K562 (cell line): ENCODE data around the gene PHF10. TPM values are rescaled to one million over a fixed set of nuclear protein-coding genes. Genes with fewer than 3 reads are reported as not detected.

Experiments used
- ATAC-seq: fragments of 200-7000 bp; cut with Tn5 transposase; 3 replicates; pipeline ENCODE4 v1.9.1; 2020; ENCODE audit warnings: moderate library complexity
- BruUV-seq: library from RNA; stranded (reverse); fragments of 400-500 nt; replicated peaks from 2 replicates; lab custom pipeline; 2021; lab: Mats Ljungman, UMichigan
- CTCF ChIA-PET: fragments of 300-600 bp; formaldehyde crosslinking; extraction: SDS; loops from one replicate; lab custom pipeline; 2021; ENCODE audit warnings: low intra/inter-chr PET ratio; lab: Yijun Ruan, JAX
- POLR2A ChIA-PET: fragments of 300-600, 350-650 bp; sonication (Branson Sonifier 250); formaldehyde crosslinking; extraction: SDS; loops from one replicate; lab custom pipeline; 2021; ENCODE audit warnings: antibody characterized with exemption, inconsistent platforms; lab: Yijun Ruan, JAX
- DNase-seq, 4 experiments: peaks; one replicate each; pipeline versions ENCODE4 v3.0.0 to v3.0.0-alpha.2; 2011 to 2018; ENCODE audit warnings: low spot score in 3 of 4, mixed read lengths in 3 of 4; ENCODE audit errors: extremely low read depth in 1 of 4
- FAIRE-seq: peaks from 2 replicates; lab custom pipeline; 2011; peaks lifted over from hg19 to GRCh38; lab: Jason Lieb, UNC
- H2AFZ ChIP-seq: 2 replicates; pipeline ENCODE4 v1.6.0; 2011; ENCODE audit warnings: low read depth, low read length, control low read depth, inconsistent platforms
- H3K27ac ChIP-seq: fragments of 200-600 bp; 3 replicates; pipeline ENCODE4 v1.8.0; 2011; ENCODE audit warnings: low read depth, mild to moderate bottlenecking, control low read depth, inconsistent platforms, low read length, moderate library complexity, mixed read lengths; ENCODE audit errors: extremely low read depth
- H3K27me3 ChIP-seq, 2 experiments: fragments of 300-600 bp in 1 of 2; 2 replicates in 1 of 2; 3 replicates in 1 of 2; pipeline versions ENCODE4 v1.6.0 to v1.8.0; 2011; ENCODE audit warnings: inconsistent platforms in 2 of 2, low read length in 2 of 2, mild to moderate bottlenecking in 1 of 2, mixed read lengths in 1 of 2, moderate library complexity in 1 of 2; ENCODE audit not compliant: control insufficient read depth in 2 of 2, insufficient read depth in 2 of 2
- H3K36me3 ChIP-seq: fragments of 300-600 bp; 3 replicates; pipeline ENCODE4 v1.8.0; 2011; ENCODE audit warnings: mild to moderate bottlenecking, low read length, inconsistent platforms; ENCODE audit not compliant: control insufficient read depth, insufficient read depth
- H3K4me1 ChIP-seq, 2 experiments: fragments of 200-600 bp in 1 of 2; replicated peaks in 1 of 2; 2 replicates in 1 of 2; 3 replicates in 1 of 2; pipeline versions ENCODE4 v1.5.1 to v1.8.0; 2011; ENCODE audit warnings: inconsistent platforms in 2 of 2, low read length in 2 of 2, mild to moderate bottlenecking in 1 of 2, mixed read lengths in 1 of 2, moderate library complexity in 1 of 2; ENCODE audit not compliant: control insufficient read depth in 2 of 2, insufficient read depth in 2 of 2
- H3K4me2 ChIP-seq: 2 replicates; pipeline ENCODE4 v1.6.1; 2011; ENCODE audit warnings: low read length, control low read depth, inconsistent platforms, mixed read lengths; ENCODE audit not compliant: insufficient read depth
- H3K4me3 ChIP-seq: fragments of 200-600 bp; sonication (generic), shearing (Covaris generic); 2 replicates; pipeline ENCODE4 v1.5.1; 2016; ENCODE audit warnings: control low read depth, inconsistent platforms
- H3K79me2 ChIP-seq: fragments of 200-600 bp; 3 replicates; pipeline ENCODE4 v1.8.0; 2011; ENCODE audit warnings: low read length, inconsistent platforms; ENCODE audit not compliant: control insufficient read depth, insufficient read depth
- H3K9ac ChIP-seq, 2 experiments: 2 replicates each; pipeline versions ENCODE4 v1.6.0 to v1.6.1; 2011; ENCODE audit warnings: low read depth in 2 of 2, low read length in 2 of 2, control low read depth in 1 of 2, inconsistent platforms in 1 of 2, mild to moderate bottlenecking in 1 of 2, mixed read lengths in 1 of 2; ENCODE audit not compliant: insufficient read depth in 1 of 2
- H3K9me1 ChIP-seq: one replicate; pipeline ENCODE4 v1.6.0; 2011; ENCODE audit warnings: inconsistent platforms, mild to moderate bottlenecking, low read length, moderate library complexity; ENCODE audit not compliant: control insufficient read depth, insufficient read depth
- H3K9me3 ChIP-seq: replicated peaks from 2 replicates; pipeline ENCODE4 v1.5.1; 2011; ENCODE audit warnings: low read depth, low read length, inconsistent platforms; ENCODE audit not compliant: control insufficient read depth, insufficient read depth
- H4K20me1 ChIP-seq: replicated peaks from 2 replicates; pipeline ENCODE4 v1.6.1; 2011; ENCODE audit warnings: low read length, inconsistent platforms, mixed read lengths; ENCODE audit not compliant: control insufficient read depth, insufficient read depth
- CBX3 ChIP-seq, 2 experiments: IDR thresholded peaks; 1 replicate in 1 of 2; 2 replicates in 1 of 2; pipeline ENCODE4 v1.6.1; 2012; ENCODE audit warnings: inconsistent platforms in 2 of 2, low read length in 2 of 2, borderline replicate concordance in 1 of 2, control low read depth in 1 of 2
- ESRRA ChIP-seq: fragments of 450-650 bp; IDR thresholded peaks from 2 replicates; pipeline ENCODE4 v1.6.1; 2014; ENCODE audit warnings: low read depth, mild to moderate bottlenecking, moderate library complexity, borderline replicate concordance
- FOXP1 ChIP-seq: sonication (generic); formaldehyde crosslinking; IDR thresholded peaks from 2 replicates; pipeline ENCODE4 v1.8.0; 2022; ENCODE audit warnings: mild to moderate bottlenecking, missing genetic modification reagents
- MYNN ChIP-seq, 2 experiments: sonication (generic); formaldehyde crosslinking in 1 of 2; IDR thresholded peaks; 2 replicates each; pipeline versions ENCODE4 v1.5.0 to v1.6.1; 2016 to 2020; ENCODE audit warnings: antibody characterized with exemption in 1 of 2, missing genetic modification reagents in 1 of 2
- POLR2G ChIP-seq: fragments of 200-400 bp; formaldehyde crosslinking; IDR thresholded peaks from 2 replicates; pipeline ENCODE4 v1.6.1; 2017; ENCODE audit warnings: low read depth, mild to moderate bottlenecking, antibody characterized with exemption, low read length, moderate library complexity
- SMC3 ChIP-seq: conservative IDR thresholded peaks from 2 replicates; pipeline ENCODE4 v1.6.1; 2011; ENCODE audit warnings: low read depth, low read length, improper control_type of control experiment; ENCODE audit not compliant: insufficient read depth
- THAP7 ChIP-seq: fragments of 250-450 bp; sonication (Bioruptor Pico); IDR thresholded peaks from 2 replicates; pipeline ENCODE4 v1.5.0; 2021
- ZBTB33 ChIP-seq: sonication (generic); formaldehyde crosslinking; IDR thresholded peaks from 2 replicates; pipeline ENCODE4 v1.8.1; 2023; ENCODE audit warnings: mild to moderate bottlenecking, missing genetic modification reagents
- ZFP36 ChIP-seq: fragments of 150-350 bp; IDR thresholded peaks from 2 replicates; pipeline ENCODE4 v1.6.1; 2018; ENCODE audit warnings: low read length, low read depth; ENCODE audit not compliant: partially characterized antibody
- WGBS: fragments of 100-300 bp; shearing (Covaris generic); methylation state at CpG from one replicate; pipeline ENCODE4 v1.1.6; 2016; ENCODE audit warnings: low coverage, mixed read lengths; ENCODE audit not compliant: insufficient coverage; ENCODE audit errors: missing lambda C conversion rate; 5-methylcytosine and 5-hydroxymethylcytosine counted together
- in situ Hi-C: fragments of 300-500 bp; cut with MboI; formaldehyde crosslinking; loops from 4 replicates; pipeline ENCODE4 v1.15.0; 2018; ENCODE audit warnings: inconsistent platforms, mixed read lengths
- intact Hi-C: fragments of 100-400 bp; cut with micrococcal nuclease; formaldehyde crosslinking; loops from 2 replicates; pipeline ENCODE4 v1.14.2; 2022
- polyA plus RNA-seq, 8 experiments: library from polyadenylated mRNA; depleted of rRNA in 4 of 8; stranded (reverse) in 5 of 8; unstranded in 3 of 8; fragments of >200 nt; fragmentation: Nextera tagmentation in 2 of 8; fragmentation: Illumina TruSeq in 1 of 8; extraction: Ambion mirVana in 2 of 8; extraction: Trizol in 1 of 8; gene quantifications; 2 replicates each; pipeline versions ENCODE4 v1.2.1 to v1.2.3, GENCODE V29; 2011 to 2014; ENCODE audit warnings: inconsistent platforms in 1 of 8, missing spikeins in 1 of 8
- total RNA-seq, 7 experiments: library from RNA; depleted of rRNA in 6 of 7; stranded (reverse); fragments of >200 nt in 6 of 7; fragmentation: Illumina TruSeq in 2 of 7; extraction: Trizol in 2 of 7; gene quantifications; 2 replicates each; pipeline versions ENCODE4 v1.2.1 to v1.2.3, GENCODE V29; 2011 to 2021; ENCODE audit warnings: low replicate concordance in 1 of 7
- TF ChIP-seq, protein P1 (sequence below): fragments of 450-650 bp; IDR thresholded peaks from 2 replicates; pipeline ENCODE4 v1.6.1; 2018; ENCODE audit warnings: mild to moderate bottlenecking, low read depth; ENCODE audit not compliant: partially characterized antibody
- TF ChIP-seq, protein P2 (sequence below): fragments of 250-450 bp; sonication (Bioruptor Pico); IDR thresholded peaks from 2 replicates; pipeline ENCODE4 v1.6.1; 2021; ENCODE audit warnings: mild to moderate bottlenecking

The PHF10 gene
- total and polyA plus RNA-seq, 9 of the 15 experiments (the other 6 are each of a cell fraction or from before 2014, with no cell fraction given), result 23.9 to 88.9 (median 46.0) TPM

- TF ChIP-seq SMC3 (no peak), MYNN (IDR thresholded peaks at IDR 0.05) (no peak), MYNN (CRISPR knock-in tag; IDR thresholded peaks at IDR 0.05) (no peak)
Measured at GRCh38 chr6:169656546-169657283, 67.6 kb downstream of the PHF10 start (continued).

GRCh38 chr6:169654598-169655391 lies 69.5 kb downstream of the PHF10 start:
- Histone ChIP-seq H2AFZ (no peak overlapping the region), H3K36me3 (peaks cover 38% of the 10 kb centered on the region), H3K4me1 (peaks cover 0 to 3% of the 10 kb centered on the region in 2 experiments; a peak in 1 of 5 replicates), H3K9ac (no peak overlapping the region), H3K27me3 (no peaks in the 10 kb centered on the region), H3K4me3 (no peak overlapping the region), H3K9me1 (no peaks in the 10 kb centered on the region), H3K27ac (no peak overlapping the region), H3K79me2 (no peaks in the 10 kb centered on the region), H3K9me3 (no peaks in the 10 kb centered on the region), H4K20me1 (no peaks in the 10 kb centered on the region), H3K4me2 (no peak overlapping the region)
- no peak for ATAC-seq
- FAIRE-seq, result no peak
- WGBS, result 96% methylated on average over 30 of the region's 46 CpGs
- POLR2A ChIA-PET, result no interaction called here
- intact Hi-C loops (no loop called here), in situ Hi-C loops (no loop called here)
- CTCF ChIA-PET, result no interaction called here
- DNase-seq, result no peak
- no TSS peak for BruUV-seq
- TF ChIP-seq ESRRA (no peak), POLR2G (peak; percentile 27; the same call in 1 of the 2 replicates), FOXP1 (CRISPR knock-in tag) (no peak), CBX3 (IDR thresholded peaks at IDR 0.05; ENCODE audit: borderline replicate concordance in 1 of 2, low read length in 2 of 2) (peak in 1 of 2 experiments; percentile 37; a peak in 1 of 3 replicates), ZFP36 (peak; percentile 24), ZBTB33 (CRISPR knock-in tag) (peak; percentile 91), THAP7 (CRISPR knock-in tag) (no peak)
- TF ChIP-seq, protein P1, sequence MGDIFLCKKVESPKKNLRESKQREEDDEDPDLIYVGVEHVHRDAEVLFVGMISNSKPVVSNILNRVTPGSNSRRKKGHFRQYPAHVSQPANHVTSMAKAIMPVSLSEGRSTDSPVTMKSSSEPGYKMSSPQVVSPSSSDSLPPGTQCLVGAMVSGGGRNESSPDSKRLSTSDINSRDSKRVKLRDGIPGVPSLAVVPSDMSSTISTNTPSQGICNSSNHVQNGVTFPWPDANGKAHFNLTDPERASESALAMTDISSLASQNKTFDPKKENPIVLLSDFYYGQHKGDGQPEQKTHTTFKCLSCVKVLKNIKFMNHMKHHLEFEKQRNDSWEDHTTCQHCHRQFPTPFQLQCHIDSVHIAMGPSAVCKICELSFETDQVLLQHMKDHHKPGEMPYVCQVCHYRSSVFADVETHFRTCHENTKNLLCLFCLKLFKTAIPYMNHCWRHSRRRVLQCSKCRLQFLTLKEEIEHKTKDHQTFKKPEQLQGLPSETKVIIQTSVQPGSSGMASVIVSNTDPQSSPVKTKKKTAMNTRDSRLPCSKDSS, result no peak
- TF ChIP-seq, protein P2, sequence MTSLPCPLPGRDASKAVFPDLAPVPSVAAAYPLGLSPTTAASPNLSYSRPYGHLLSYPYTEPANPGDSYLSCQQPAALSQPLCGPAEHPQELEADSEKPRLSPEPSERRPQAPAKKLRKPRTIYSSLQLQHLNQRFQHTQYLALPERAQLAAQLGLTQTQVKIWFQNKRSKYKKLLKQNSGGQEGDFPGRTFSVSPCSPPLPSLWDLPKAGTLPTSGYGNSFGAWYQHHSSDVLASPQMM (CRISPR knock-in tag), result no peak
